ENCODE measurements around the gene ASTN2. TPM values are rescaled to one million over a fixed set of nuclear protein-coding genes. Genes with fewer than 3 reads are reported as not detected.

ASTN2 gene
- total and polyA plus RNA-seq, 10 of the 15 experiments (the other 5 are each of a cell fraction or from before 2014, with no cell fraction given): 1.4 to 15.7 (median 7.0) TPM

DNA sequence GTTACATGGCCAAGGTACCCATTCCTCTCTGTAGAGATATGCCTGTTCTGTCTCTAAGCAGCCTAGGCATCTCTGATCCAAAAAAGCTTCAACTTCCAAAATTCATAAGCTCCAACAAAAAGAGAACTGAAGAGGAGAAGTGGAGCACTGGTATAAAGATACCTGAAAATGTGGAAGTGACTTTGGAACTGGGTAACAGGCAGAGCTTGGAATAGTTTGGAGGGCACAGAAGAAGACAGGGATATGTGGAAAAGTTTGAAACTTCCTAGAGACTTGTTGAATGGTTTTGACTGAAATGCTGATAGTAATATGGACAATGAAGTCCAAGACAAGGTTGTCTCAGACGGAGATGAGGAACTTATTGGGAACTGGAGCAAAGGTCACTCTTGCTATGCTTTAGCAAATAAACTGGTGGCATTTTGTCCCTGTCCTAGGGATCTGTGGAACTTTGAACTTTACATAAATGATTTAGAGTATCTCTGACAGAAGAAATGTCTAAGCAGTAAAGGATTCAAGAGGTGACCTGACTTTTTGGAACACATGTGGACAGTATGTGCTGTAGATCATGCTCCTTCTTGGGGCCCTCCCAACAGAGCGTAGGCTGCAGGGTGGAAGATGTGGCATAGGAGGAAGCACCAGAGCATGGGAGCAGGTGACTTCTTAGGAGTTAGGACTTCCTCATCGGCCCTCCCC lies 889.9 kb downstream of the ASTN2 start:
- no TSS peak for BruUV-seq (replicated peaks)
- ChIA-PET RAD21 (ENCODE audit: unreplicated experiment) (no interaction called here), POLR2A (no interaction called here), SMC1A (ENCODE audit: uncharacterized antibody, unreplicated experiment) (no interaction called here), CTCF (no interaction called here)
- TF ChIP-seq RUNX3 (IDR thresholded peaks at IDR 0.05; ENCODE audit: low read length): no peak
- no peak for TF ChIP-seq RB1 (IDR thresholded peaks at IDR 0.05; ENCODE audit: borderline replicate concordance)
- TF ChIP-seq YBX1 (IDR thresholded peaks at IDR 0.05): no peak
- no peak for TF ChIP-seq MYB (IDR thresholded peaks at IDR 0.05; ENCODE audit: borderline replicate concordance, low read depth, low read length)
- TF ChIP-seq RAD21 (IDR thresholded peaks at IDR 0.05; ENCODE audit: insufficient read depth, low read depth, low read length): no peak
- no peak for TF ChIP-seq YY1 (IDR thresholded peaks at IDR 0.05; ENCODE audit: low read depth, low read length)
- no peak for TF ChIP-seq GATAD2B (conservative IDR thresholded peaks at IDR 0.05; ENCODE audit: low read depth)
- no peak for TF ChIP-seq MEF2B (IDR thresholded peaks at IDR 0.05; ENCODE audit: partially characterized antibody, poor library complexity, severe bottlenecking)
- no peak for TF ChIP-seq ZNF24 (IDR thresholded peaks at IDR 0.05)
- in situ Hi-C loops (cut with MboI): no loop called here
- DNase-seq (ENCODE audit: low read depth, low spot score): no peak
- Histone ChIP-seq H3K4me1 (ENCODE audit: control insufficient read depth, insufficient read depth, low read length) (no peaks in the 10 kb centered on the region; the same call in 1 of the 2 replicates), H3K4me2 (ENCODE audit: control insufficient read depth, insufficient read depth) (no peak overlapping the region), H4K20me1 (ENCODE audit: control insufficient read depth, insufficient read depth) (no peaks in the 10 kb centered on the region), H3K4me3 (no peak overlapping the region), H3K27ac (ENCODE audit: control insufficient read depth, insufficient read depth) (no peak overlapping the region), H3K9ac (ENCODE audit: control insufficient read depth, insufficient read depth, low read length) (no peak overlapping the region), H3K27me3 (replicated peaks in 1 of 2; ENCODE audit: control insufficient read depth in 2 of 2, insufficient read depth in 2 of 2, low read length in 1 of 2) (no peaks in the 10 kb centered on the region), H3K9me3 (replicated peaks; ENCODE audit: control insufficient read depth, insufficient read depth, low read length) (peaks cover 4% of the 10 kb centered on the region; the same call in 2 of the 3 replicates), H2AFZ (ENCODE audit: control insufficient read depth, low read depth, low read length) (no peak overlapping the region), H3K36me3 (ENCODE audit: control insufficient read depth in 2 of 2, insufficient read depth in 2 of 2, low read length in 1 of 2) (no peaks in the 10 kb centered on the region), H3K79me2 (ENCODE audit: control insufficient read depth, insufficient read depth, low read length) (no peaks in the 10 kb centered on the region)
- FAIRE-seq: no peak
- intact Hi-C loops (cut with micrococcal nuclease; ENCODE audit: unreplicated experiment): no loop called here
- ATAC-seq: no peak
- WGBS (ENCODE audit: insufficient coverage, insufficient replicate concordance, low lambda C conversion rate, missing lambda C conversion rate): 24% methylated on average over 3 of the region's 3 CpGs

DNA sequence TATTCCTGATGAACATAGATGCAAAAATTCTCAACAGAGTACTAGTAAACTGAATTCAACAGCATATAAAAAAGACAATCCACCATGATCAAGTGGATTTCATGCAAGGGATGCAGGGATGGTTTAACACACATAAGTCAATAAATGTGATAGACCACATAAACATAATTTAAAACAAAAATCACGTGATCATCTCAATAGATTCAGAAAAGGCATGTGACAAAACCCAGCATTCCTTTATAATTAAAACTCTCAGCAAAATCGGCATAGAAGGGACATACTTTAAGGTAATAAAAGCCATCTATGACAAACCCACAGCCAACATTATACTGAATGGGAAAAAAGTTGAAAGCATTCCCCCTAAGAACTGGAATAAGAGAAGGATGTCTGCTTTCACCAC lies 894.6 kb downstream of the ASTN2 start:
- no peaks in the 10 kb centered on the region for H3K4me1 ChIP-seq (ENCODE audit: control insufficient read depth, insufficient read depth, low read length)
- CTCF ChIA-PET: no interaction called here
- ATAC-seq: no peak
- BruUV-seq (replicated peaks): no TSS peak
- RAD21 ChIA-PET (ENCODE audit: unreplicated experiment): no interaction called here
- SMC1A ChIA-PET (ENCODE audit: uncharacterized antibody, unreplicated experiment): no interaction called here
- no peaks in the 10 kb centered on the region for H3K36me3 ChIP-seq (ENCODE audit: control insufficient read depth in 2 of 2, insufficient read depth in 2 of 2, low read length in 1 of 2)
- peaks cover 2% of the 10 kb centered on the region; the same call in 1 of the 3 replicates for H3K9me3 ChIP-seq (replicated peaks; ENCODE audit: control insufficient read depth, insufficient read depth, low read length)
- H3K4me3 ChIP-seq: no peak overlapping the region
- no peak overlapping the region for H3K27ac ChIP-seq (ENCODE audit: control insufficient read depth, insufficient read depth)
- no peaks in the 10 kb centered on the region for H4K20me1 ChIP-seq (ENCODE audit: control insufficient read depth, insufficient read depth)
- no peaks in the 10 kb centered on the region for H3K27me3 ChIP-seq (replicated peaks in 1 of 2; ENCODE audit: control insufficient read depth in 2 of 2, insufficient read depth in 2 of 2, low read length in 1 of 2)
- intact Hi-C loops (cut with micrococcal nuclease; ENCODE audit: unreplicated experiment): no loop called here
- no peak overlapping the region for H3K9ac ChIP-seq (ENCODE audit: control insufficient read depth, insufficient read depth, low read length)
- FAIRE-seq: no peak
- no peaks in the 10 kb centered on the region for H3K79me2 ChIP-seq (ENCODE audit: control insufficient read depth, insufficient read depth, low read length)
- WGBS (ENCODE audit: insufficient coverage, insufficient replicate concordance, low lambda C conversion rate, missing lambda C conversion rate): 47% methylated on average over 2 of the region's 2 CpGs
- H2AFZ ChIP-seq (ENCODE audit: control insufficient read depth, low read depth, low read length): no peak overlapping the region
- no peak overlapping the region for H3K4me2 ChIP-seq (ENCODE audit: control insufficient read depth, insufficient read depth)
- in situ Hi-C loops (cut with MboI): no loop called here
- no peak for DNase-seq (ENCODE audit: low read depth, low spot score)
- POLR2A ChIA-PET: no interaction called here
- TF ChIP-seq, protein P1, sequence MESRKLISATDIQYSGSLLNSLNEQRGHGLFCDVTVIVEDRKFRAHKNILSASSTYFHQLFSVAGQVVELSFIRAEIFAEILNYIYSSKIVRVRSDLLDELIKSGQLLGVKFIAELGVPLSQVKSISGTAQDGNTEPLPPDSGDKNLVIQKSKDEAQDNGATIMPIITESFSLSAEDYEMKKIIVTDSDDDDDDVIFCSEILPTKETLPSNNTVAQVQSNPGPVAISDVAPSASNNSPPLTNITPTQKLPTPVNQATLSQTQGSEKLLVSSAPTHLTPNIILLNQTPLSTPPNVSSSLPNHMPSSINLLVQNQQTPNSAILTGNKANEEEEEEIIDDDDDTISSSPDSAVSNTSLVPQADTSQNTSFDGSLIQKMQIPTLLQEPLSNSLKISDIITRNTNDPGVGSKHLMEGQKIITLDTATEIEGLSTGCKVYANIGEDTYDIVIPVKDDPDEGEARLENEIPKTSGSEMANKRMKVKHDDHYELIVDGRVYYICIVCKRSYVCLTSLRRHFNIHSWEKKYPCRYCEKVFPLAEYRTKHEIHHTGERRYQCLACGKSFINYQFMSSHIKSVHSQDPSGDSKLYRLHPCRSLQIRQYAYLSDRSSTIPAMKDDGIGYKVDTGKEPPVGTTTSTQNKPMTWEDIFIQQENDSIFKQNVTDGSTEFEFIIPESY (IDR thresholded peaks at IDR 0.05): no peak
- TF ChIP-seq CBX5 (IDR thresholded peaks at IDR 0.05; ENCODE audit: low read depth): no peak
- no peak for TF ChIP-seq TARDBP (IDR thresholded peaks at IDR 0.05; ENCODE audit: borderline replicate concordance)
- TF ChIP-seq, protein P2, sequence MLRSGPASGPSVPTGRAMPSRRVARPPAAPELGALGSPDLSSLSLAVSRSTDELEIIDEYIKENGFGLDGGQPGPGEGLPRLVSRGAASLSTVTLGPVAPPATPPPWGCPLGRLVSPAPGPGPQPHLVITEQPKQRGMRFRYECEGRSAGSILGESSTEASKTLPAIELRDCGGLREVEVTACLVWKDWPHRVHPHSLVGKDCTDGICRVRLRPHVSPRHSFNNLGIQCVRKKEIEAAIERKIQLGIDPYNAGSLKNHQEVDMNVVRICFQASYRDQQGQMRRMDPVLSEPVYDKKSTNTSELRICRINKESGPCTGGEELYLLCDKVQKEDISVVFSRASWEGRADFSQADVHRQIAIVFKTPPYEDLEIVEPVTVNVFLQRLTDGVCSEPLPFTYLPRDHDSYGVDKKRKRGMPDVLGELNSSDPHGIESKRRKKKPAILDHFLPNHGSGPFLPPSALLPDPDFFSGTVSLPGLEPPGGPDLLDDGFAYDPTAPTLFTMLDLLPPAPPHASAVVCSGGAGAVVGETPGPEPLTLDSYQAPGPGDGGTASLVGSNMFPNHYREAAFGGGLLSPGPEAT (IDR thresholded peaks at IDR 0.05; ENCODE audit: low read depth): no peak
- no peak for TF ChIP-seq IKZF2 (IDR thresholded peaks at IDR 0.05)
- TF ChIP-seq SRF (IDR thresholded peaks at IDR 0.05; ENCODE audit: low read depth in 2 of 2, low read length in 2 of 2): no peak
- no peak for TF ChIP-seq BHLHE40 (IDR thresholded peaks at IDR 0.05; ENCODE audit: borderline replicate concordance in 1 of 2, low read depth in 2 of 2, low read length in 1 of 2)
